M059J (cell line): Measurements from ENCODE around the gene MAEL. TPM values are rescaled to one million over a fixed set of nuclear protein-coding genes. Genes with fewer than 3 reads are reported as not detected.
"Not testable (repeated sequence)": the region's sequence is repeated elsewhere in the genome, so short reads cannot be mapped to it uniquely, and the experiment has no call there.

ENCODE experiments used
- DNase-seq: peaks from one replicate; pipeline ENCODE4 v3.0.0-alpha.2; 2012; ENCODE audit warnings: low read depth
- total RNA-seq: library from RNA; depleted of rRNA; stranded (reverse); fragments of >200 nt; shearing (Covaris generic); gene quantifications from 2 replicates; pipeline ENCODE4 v1.2.3, GENCODE V29; 2014

The MAEL gene
- total RNA-seq, 1 experiment from 2014 or later, result 0.52 TPM

- no peak for DNase-seq
Observed at GRCh38 chr1:166977951-166978350, 11.1 kb upstream of the MAEL start.

DNA sequence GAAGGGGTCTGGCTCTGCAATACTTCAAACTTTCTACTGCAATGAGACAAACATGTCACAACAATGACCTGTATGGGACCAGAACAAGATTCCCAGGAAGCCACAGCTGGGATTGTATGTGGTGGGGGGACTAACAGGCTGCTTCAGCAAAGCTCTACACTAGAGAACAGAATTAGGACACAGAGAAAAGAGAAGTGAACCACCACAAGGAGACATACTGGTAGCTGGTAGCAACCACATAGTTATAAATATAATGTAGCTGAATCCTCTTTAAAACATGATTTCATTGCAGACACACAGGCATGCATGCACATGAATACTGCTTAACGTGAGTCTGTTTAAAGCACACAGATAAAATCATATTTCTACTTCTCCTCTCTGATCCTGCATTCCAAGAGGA, 10.3 kb upstream of the MAEL start:
- DNase-seq, result no peak

GRCh38 chr1:166980383-166980782, 8.7 kb upstream of the MAEL start:
- no peak for DNase-seq

- peak; percentile 59 for DNase-seq
Observed at GRCh38 chr1:166980818-166981217, 8.3 kb upstream of the MAEL start.

- no peak for DNase-seq
Observed at GRCh38 chr1:166981589-166981988, 7.5 kb upstream of the MAEL start.

GRCh38 chr1:166999075-166999474, 10.0 kb downstream of the MAEL start:
- DNase-seq, result peak; percentile 10

- no peak for DNase-seq
Observed at GRCh38 chr1:166999500-167000055, 10.5 kb downstream of the MAEL start.

- DNase-seq, result no peak
Observed at GRCh38 chr1:167000546-167000945, 11.5 kb downstream of the MAEL start.

GRCh38 chr1:167002354-167002753, 13.3 kb downstream of the MAEL start:
- no peak for DNase-seq

GRCh38 chr1:167003711-167004110, 14.6 kb downstream of the MAEL start:
- no peak for DNase-seq

DNA sequence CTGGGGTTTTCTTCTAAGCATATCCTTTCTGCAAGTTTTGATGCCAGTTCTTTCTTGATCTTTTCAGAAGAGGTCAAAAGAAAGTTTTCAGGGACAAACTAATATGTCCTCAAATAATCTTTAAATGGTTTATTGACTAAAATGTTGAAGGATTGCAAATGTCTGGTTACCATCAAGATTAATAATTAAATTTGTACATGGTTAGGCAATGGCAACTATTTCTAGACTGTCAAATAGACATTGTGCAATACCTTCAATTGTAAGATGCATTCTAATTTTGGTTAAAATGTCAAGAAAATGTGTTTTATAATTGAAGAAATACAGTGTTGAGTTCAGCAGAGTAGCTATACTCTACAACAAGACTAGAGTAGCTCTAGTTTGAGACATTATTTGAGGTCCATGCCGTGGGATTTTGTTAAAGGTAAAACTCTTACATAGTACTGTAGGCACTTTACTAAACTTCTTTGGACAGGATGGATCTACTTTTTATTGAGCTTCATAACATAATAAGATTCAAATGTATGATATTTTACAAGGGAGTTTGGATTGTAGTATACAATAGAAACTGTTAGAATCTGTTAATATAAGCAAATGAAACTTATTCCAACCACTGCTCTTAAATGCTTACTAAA, 22.6 kb downstream of the MAEL start:
- DNase-seq, result no peak

DNA sequence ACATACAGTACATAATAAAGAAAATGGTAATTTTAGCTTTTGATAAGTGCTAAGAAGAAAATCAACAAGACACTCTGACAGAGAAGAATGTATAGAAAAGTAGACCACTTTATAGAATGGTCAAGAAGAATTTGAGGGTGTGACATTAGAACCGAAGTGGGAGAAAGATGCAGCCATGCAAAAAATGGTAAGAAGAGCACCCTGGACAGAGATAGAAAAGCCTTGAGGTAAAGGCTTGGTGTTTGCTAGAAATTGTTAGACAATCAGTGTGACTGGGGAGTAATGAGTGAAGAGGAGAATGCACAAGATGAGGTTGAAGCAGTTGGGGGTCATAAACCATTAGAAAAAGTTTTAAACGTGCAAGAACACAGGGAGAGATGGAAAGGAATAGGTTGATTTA, 23.5 kb downstream of the MAEL start:
- no peak for DNase-seq

DNA sequence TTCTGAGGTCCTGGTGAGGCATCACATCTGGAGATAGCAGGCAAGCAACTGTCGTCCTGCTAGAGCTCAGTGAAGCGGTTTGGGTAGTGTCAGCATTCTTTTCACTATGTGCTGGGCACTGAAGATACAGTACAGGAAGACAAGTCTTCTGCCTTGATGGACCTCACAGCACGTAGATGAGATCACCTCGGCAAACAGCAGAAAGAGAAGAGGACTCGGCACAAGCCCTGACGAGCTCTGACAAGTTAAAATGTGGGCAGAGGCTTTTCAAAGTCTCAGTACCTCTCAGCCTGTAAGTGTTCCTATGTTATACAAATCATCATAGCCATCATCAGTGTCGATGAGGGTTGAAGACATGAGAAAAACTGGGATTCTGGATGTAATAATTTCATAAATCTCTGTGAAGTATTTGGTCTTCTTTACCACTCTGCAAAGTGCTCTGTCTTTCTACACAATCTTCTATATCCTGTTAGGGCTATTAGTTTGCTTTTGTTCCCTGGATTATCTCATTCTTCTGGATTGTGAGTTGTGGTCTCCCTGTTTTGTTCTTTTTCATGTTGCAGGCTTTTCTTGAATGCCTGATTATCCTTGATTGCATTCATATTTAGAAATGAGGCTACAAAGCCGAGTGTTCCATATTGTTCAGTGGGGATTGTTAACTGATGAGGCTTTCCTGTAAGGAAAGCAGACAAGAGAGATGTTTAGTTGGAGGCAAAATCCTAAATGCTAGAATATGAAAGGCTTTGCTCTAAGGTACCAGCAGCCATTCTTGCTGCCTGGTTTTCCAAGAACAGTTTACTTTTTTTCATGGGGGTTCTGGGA, 24.2 kb downstream of the MAEL start:
- DNase-seq, result no peak

DNA sequence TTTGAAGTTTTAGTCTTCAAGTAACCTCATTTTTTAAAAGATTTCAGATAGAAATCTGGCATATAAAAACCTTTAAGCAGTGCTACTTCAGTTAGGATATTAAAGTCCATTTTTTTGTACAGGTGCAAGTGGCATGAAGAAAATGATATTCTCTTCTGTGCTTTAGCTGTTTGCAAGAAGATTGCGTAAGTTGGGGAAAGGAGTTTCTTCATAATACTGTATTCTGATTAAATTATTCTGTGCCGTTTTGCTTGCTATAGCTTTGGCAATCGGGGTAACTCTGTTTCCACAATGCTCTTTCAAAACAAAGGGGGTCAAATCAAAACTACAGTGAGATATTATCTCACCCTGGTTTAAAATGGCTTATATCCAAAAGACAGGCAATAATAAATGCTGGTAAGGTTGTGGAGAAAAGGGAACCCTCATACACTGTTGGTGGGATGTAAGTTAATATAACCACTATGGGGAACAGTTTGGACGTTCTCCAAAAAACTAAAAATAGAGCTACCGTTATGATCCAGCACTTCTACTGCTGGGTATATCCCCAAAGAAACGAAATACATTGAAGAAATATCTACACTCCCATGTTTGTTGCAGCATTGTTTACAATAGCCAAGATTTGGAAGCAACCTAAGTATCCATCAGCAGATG, 27.1 kb downstream of the MAEL start:
- DNase-seq, result no peak

DNA sequence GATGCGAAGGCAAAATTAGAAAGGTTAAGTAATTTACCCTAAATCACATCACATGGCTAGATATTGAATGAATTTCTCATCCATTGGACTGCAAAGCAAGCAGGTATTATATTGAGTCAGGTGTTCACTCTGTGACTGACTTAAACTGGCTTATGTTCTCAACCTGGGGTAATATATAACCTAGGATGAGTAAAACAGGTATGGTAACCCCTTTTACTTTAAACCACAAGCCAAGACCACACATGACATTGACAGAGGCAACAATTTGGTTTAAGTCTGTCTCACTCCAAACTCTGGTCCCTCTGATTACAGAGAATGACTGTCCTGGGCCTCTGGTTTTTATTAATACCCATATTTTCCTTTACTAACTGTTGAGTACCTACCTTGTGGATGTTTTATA, 33.3 kb downstream of the MAEL start:
- DNase-seq, result no peak

GRCh38 chr1:167029553-167029952, 40.5 kb downstream of the MAEL start:
- not testable (repeated sequence) for DNase-seq

DNA sequence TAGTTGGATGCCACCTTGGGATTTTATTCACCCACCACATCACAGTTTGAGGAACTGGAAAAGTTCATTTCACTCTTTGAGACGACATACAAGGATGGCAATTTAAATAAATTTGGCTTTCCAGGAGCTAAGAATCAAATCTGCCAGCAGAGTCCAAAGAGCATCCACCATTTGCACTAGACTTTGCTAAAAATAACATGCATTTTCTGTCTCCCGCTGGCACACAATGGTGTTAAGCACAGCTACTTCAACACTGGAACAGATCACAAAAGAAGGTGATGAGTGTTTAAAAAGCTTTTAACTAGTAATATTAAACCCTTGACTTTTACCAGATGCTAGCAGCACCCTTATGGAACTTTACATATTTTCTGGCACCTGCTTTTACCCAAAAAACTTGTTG, 44.6 kb downstream of the MAEL start:
- DNase-seq, result no peak

GRCh38 chr1:167043752-167044488, 54.8 kb downstream of the MAEL start:
- DNase-seq, result peak; percentile 83

- DNase-seq, result no peak
Observed at GRCh38 chr1:167051907-167052306, 62.8 kb downstream of the MAEL start.

DNA sequence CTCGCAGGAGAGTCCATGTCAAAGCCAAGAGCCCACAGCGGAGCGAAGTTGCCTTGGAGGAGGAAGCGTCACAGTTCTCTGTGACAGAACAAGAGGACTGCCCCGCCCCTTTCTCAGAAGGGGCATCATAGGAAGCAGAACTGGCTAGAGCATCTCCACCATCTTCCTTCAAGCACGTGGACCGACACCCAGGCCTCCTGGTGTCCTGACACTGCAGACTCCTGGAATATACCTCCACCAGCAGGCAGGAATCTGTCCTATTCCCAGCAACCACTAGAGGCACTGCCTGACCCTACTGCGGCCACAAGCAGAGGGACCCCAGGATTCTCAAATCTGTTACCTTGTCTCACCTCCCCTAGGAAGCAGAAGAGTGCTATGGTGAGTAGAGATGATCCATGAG, 63.3 kb downstream of the MAEL start:
- DNase-seq, result no peak

DNA sequence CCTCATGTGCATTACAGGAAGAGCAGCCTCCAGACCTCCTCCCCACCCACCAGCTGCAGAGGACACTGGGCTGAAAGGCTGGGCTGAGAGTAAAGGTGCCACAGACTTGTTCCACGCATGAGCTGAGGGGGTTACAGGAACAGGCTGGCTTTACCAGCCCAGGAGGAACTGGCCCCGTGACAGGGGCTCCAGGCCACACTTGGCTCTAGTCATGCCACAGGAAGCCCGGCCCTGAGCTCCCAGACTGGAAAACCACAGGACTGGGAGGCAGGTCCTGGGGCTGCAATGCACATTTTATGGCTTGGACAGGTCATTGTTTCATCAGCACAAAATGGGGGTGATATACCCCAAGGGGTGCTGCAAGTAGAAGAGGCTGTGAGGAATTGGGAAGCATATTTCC, 65.5 kb downstream of the MAEL start:
- peak; percentile 75 for DNase-seq
